ENCODE data around the gene REEP3.
"Not testable (repeated sequence)": the region's sequence is repeated elsewhere in the genome, so short reads cannot be mapped to it uniquely, and the experiment has no call there.

REEP3 gene

DNA sequence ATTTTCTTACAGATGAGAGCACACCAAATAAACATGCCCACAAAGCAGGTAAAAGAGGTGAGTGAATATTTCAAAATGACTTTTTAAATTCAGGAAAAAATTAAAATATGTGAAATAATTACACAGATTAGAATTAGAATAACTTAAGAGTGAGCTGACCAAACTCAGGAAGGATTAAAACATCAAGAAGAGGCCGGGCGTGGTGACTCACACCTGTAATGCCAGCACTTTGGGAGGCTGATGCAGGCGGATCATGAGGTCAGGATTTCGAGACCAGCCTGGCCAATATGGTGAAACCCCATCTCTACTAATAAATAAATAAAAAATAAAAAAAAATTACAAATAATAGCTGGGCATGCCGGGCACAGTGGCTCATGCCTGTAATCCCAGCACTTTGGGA is 140.1 kb downstream of the REEP3 start:
- no peak for DNase-seq (ENCODE audit: low read depth in 2 of 3, low spot score in 1 of 3)

DNA sequence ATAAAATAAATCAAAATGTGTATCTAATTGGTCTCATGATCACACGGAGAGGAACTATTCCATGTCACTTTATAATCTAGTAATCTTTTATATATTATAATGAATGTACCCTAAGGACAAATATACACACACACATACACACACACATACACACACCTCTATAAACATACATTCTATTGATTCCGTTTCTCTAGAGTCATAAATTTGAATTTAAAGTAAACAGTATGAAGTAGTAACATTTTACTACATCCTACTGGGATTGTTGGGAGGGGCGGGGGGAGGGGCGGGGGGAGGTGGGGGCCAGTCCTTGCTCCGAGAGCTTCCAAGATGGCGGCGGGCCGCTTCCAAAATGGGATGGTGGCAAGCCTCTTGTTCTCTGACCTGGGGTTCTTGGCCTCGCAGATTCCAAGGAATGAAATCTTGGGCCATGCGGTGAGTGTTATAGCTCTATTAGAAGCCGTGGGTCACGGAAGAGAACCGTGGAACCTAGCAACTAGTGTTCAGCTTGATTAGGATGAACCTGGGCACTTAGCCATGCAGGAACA is 143.2 kb downstream of the REEP3 start:
- no peak for DNase-seq (ENCODE audit: low read depth in 2 of 3, low spot score in 1 of 3)

DNA sequence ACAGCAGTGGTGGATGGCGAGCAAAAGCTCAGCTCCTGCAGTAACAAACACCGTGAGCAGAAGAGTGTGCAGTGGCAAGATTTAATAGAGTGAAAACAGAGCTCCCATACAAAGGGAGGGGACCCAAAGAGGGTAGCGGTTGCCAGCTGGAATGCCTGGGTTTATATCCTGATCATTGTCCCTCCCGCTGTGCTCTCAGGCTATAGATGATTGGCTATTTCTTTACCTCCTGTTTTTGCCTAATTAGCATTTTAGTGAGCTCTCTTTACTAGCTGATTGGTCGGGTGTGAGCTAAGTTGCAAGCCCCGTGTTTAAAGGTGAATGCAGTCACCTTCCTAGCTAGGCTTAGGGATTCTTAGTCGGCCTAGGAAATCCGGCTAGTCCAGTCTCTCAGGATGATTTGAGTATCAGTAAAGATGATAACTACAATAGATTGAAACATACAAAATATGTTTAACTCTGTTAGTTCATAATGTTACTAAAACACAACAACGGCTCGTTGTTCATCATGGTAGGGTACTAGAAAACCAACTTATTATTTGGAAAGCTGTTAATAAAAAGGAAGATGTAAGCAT is 143.9 kb downstream of the REEP3 start:
- not testable (repeated sequence) for DNase-seq (ENCODE audit: low read depth in 2 of 3, low spot score in 1 of 3)

DNA sequence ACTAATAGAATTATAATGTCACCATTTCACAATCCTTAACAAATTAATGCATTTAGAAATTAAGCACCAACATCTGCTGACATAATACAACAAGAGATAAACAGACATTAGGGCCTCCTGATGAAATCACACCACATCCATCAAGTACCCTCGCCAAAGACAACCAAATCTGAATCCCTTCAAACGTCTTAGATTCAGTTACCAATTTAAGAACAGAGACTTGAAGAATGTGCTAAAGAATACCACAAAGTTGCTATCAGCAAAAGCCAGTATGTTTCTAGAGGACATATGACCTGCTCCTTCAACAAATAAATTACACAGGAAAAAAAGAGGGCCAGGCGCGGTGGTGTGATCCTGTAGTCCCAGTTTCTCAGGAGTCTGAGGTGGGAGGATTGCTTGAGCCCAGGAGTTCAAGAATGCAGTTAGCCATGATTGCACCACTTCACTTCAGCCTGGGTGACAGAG is 144.5 kb downstream of the REEP3 start:
- DNase-seq (ENCODE audit: low read depth in 2 of 3, low spot score in 1 of 3): no peak

DNA sequence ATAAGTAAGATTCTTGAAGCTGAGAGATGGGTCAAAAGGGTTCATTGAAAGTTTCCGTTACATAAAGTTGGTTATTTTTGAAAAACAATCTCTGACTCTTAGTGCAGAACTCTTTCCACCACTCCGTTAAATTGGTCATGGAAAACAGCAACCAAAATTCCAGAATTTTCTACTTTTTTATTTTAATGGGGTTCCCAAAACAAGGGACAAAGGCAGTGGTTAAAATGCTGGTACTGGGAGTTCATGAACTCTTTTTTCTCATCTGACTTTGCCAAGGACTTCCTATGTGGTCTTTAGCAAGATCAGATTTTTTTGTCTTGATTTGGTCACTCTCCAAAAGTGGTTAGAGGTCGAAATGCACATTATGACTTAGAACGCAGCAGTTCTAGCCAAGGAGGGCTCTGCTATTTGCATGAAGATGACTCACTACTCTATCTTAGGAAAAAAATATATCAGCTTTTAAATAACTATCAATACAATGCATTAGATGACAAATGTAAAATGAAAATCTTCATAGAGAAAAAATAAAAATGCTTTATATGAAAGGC is 145.7 kb downstream of the REEP3 start:
- DNase-seq (ENCODE audit: low read depth in 2 of 3, low spot score in 1 of 3): no peak

DNA sequence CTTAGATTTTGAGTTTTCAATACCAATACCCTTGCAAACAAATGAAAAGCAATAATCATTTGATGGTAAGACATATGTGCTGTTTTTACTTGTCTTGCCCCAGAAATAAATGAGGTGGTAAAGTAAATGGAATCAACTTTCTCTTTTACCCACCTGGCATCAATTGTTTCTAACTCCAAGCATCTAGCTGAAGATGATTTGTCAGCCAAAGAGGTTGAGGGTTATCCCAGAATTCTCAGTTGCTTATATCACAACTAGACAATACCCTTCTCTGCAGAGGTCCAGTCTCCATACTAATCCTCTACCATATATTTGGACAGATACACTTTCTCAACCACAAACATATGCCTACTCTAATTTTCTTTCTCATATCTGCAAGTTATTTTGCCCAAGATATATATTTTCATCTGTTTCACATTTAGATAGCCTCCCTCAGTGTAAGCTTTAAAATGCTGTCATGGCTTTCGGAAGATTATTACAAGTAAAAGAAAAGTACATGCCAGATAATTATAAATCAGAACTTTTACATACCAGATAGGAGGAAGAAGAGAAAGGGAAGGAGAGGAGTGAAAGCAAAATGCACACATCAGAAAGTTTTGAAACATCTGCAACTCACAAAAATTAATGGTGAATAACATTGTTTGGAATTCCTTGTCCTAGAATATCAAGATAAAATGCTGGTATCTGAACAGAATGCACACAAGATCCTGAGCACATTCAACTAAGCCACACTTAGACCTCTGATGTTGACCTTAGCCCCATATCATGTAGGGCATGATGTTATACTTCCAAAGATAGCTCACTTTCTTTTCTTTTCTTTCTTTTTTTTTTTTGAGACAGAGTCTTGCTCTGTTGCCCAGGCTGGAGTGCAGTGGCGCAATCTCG is 146.6 kb downstream of the REEP3 start:
- no peak for DNase-seq (ENCODE audit: low read depth in 2 of 3, low spot score in 1 of 3)

DNA sequence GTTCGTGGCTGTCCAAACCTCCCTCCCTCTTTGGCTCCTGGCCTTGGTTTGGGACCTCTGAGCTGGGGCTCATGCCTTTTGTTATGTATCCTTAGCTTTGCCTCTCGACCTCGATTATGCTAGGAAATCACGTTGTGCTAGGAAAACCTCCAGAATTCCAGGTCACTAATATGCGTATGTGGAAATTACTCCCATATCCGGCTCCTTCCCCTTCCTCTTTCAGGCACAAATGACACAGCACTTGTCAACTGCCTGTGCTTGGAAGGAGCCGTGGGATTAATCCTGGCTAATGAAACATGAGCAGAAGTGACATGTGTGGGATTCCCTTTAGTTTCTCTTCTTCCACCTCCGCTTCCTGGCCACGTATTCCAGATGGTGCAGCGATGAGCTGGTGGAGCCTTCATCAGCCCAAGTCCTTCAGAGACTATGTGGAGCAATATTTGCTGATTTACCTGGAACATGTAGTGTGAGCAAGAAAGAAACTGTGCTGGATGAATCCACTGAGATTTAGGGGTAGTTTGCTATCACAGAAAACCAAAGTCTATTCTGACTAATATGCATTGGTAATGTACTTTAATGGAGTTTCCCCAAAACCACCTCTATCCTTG is 149.2 kb downstream of the REEP3 start:
- DNase-seq (ENCODE audit: low read depth in 2 of 3, low spot score in 1 of 3): no peak

DNA sequence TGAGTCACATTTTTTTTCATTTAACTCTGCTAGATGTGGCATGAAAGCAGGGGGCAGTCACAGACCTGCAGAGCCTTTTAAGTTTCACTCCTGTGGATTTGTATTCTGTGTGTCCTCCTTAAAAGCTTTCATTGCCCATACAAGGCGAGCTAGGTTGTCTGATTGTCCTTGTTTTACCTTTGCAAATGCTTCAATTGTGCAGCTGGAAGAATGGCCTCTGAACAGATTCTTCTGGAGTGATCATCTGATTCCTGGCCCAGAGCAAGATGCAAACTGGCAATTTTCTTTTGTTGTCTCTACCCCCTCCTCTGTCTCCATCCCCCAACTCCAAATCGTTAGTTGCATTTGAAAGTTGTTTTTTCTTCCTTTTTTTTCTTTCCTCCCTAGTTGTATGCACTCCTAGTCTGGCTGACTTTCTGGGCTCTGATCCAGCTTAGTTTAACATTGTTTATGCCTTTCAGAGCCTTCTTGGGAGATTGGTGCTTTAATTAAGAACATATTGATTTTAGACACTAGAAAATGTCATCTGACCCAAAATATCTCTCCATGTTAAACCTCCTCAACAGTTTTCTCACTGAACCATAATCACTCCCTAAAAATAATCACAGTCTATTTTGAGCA is 150.2 kb downstream of the REEP3 start:
- no peak for DNase-seq (ENCODE audit: low read depth in 2 of 3, low spot score in 1 of 3)

DNA sequence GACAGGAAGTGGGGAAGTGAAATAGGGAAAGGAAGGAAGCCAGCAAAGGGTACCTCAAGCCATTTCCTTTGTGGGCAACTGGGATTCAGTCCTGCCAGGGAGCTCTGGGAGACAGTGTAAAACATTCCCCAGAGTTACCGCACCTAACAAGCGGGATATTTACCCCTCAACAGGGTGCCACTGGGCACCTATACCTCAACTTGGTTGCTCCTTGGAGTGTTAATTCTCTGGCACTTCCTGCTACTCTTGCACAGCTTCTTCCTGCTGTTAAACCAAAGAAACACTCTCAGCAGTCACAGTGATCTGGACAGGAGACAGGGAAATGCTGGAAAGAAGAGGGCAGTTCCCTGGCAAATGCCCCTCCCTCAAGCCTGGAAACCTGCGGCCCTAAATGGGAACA is 151.3 kb downstream of the REEP3 start:
- no peak for DNase-seq (ENCODE audit: low read depth in 2 of 3, low spot score in 1 of 3)

DNA sequence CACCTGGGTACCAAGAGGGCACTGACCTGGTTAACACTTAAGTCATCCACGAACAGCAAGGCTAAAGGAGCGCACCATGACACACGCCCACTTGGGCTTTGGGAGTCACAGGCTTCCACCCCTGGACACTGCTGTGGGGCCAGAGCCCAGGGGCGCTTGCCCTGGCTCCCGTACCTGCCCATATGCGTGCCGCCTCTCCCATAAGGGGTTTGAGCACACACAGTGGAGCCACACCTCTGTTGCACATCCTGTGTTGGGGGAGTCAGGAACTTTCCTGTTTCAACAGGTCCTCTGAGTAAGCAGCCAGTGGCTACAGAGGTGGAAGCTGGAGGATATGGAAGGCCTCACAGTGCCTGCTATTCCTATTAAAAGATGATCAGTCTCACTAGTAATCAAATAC is 152.0 kb downstream of the REEP3 start:
- no peak for DNase-seq (ENCODE audit: low read depth in 2 of 3, low spot score in 1 of 3)

DNA sequence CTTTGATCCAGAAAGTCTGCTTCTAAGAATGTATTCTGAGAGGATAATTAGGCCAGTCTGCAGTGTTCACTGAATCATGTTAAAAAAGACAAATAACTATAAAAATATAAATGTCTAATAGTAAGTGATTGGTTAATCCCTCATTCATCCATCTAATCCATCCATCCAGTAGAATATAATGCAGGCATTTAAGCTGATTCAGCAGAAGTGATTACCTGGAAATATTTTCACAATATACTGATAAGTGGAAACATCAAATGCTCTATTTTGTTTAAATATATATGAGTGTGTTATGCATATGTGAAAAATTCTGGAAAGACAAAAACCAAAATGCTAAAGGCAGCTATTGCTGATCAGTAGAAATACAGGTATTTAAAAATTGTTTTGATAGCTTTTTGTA is 152.6 kb downstream of the REEP3 start:
- no peak for DNase-seq (ENCODE audit: low read depth in 2 of 3, low spot score in 1 of 3)
